Astrocyte of the cerebellum (primary cell): Measurements from ENCODE around the gene PRLH.

Experiments
- DNase-seq: peaks from one replicate; pipeline ENCODE4 v3.0.0-alpha.2; 2011; ENCODE audit warnings: low read depth
- H3K4me3 ChIP-seq: 2 replicates; pipeline ENCODE4 v1.5.1; 2011; ENCODE audit warnings: mild to moderate bottlenecking, low read depth, low read length, moderate library complexity
- CTCF ChIP-seq: IDR thresholded peaks from 2 replicates; pipeline ENCODE4 v1.5.1; 2012; ENCODE audit warnings: low read length, low read depth, moderate library complexity, mild to moderate bottlenecking; ENCODE audit errors: missing control alignments
- in situ Hi-C: cut with HindIII; loops from 2 replicates; pipeline ENCODE4 v1.10.0; 2017; ENCODE audit warnings: low sequenced_read_pairs

Gene PRLH

GRCh38 chr2:237577956-237578870, 11.8 kb downstream of the PRLH start:
- in situ Hi-C loops = no loop called here
- DNase-seq = no peak
- no peak for TF ChIP-seq CTCF
- no peak overlapping the region for H3K4me3 ChIP-seq

GRCh38 chr2:237581326-237581725, 15.0 kb downstream of the PRLH start:
- DNase-seq = no peak
- H3K4me3 ChIP-seq = no peak overlapping the region
- TF ChIP-seq CTCF = no peak
- in situ Hi-C loops = no loop called here

GRCh38 chr2:237581751-237582746, 15.7 kb downstream of the PRLH start:
- DNase-seq = no peak
- TF ChIP-seq CTCF = peak; percentile 33
- in situ Hi-C loops = no loop called here
- no peak overlapping the region for H3K4me3 ChIP-seq

GRCh38 chr2:237583385-237584295, 17.3 kb downstream of the PRLH start:
- no peak overlapping the region for H3K4me3 ChIP-seq
- in situ Hi-C loops = no loop called here
- TF ChIP-seq CTCF = no peak
- no peak for DNase-seq

GRCh38 chr2:237585590-237586221, 19.3 kb downstream of the PRLH start:
- no peak for DNase-seq
- in situ Hi-C loops = no loop called here
- no peak for TF ChIP-seq CTCF
- H3K4me3 ChIP-seq = no peak overlapping the region
